HepG2 (cell line): ENCODE results near the gene RETREG2. TPM values are rescaled to one million over a fixed set of nuclear protein-coding genes. Genes with fewer than 3 reads are reported as not detected.
A peak's percentile ranks its signal among the peaks of the same experiment; 100 is the strongest.

ENCODE experiments used
- GTF2F1 ChIP-seq: fragments of 150-350 bp; IDR thresholded peaks from 2 replicates; pipeline ENCODE4 v1.6.1; 2014; ENCODE audit warnings: low read length
- KLF15 ChIP-seq: sonication (generic); formaldehyde crosslinking; IDR thresholded peaks from 2 replicates; pipeline ENCODE4 v1.8.1; 2023; ENCODE audit warnings: borderline replicate concordance, mild to moderate bottlenecking, inconsistent platforms, missing genetic modification reagents, mixed read lengths
- MEIS1 ChIP-seq: sonication (generic); formaldehyde crosslinking; IDR thresholded peaks from 2 replicates; pipeline ENCODE4 v1.9.0; 2021; ENCODE audit warnings: mild to moderate bottlenecking, missing genetic modification reagents, moderate library complexity, borderline replicate concordance
- RAD51 ChIP-seq: fragments of 450-650 bp; IDR thresholded peaks from 2 replicates; pipeline ENCODE4 v1.6.1; 2016; ENCODE audit warnings: borderline replicate concordance
- SIX1 ChIP-seq: sonication (generic); formaldehyde crosslinking; IDR thresholded peaks from 2 replicates; pipeline ENCODE4 v1.4.0; 2020; ENCODE audit warnings: missing genetic modification reagents, borderline replicate concordance
- SIX4 ChIP-seq: sonication (generic); formaldehyde crosslinking; IDR thresholded peaks from 2 replicates; pipeline ENCODE4 v1.4.0; 2020; ENCODE audit warnings: missing genetic modification reagents
- SP140L ChIP-seq: sonication (generic); formaldehyde crosslinking; IDR thresholded peaks from 2 replicates; pipeline ENCODE4 v1.4.0; 2020; ENCODE audit warnings: missing genetic modification reagents, borderline replicate concordance
- ZNF24 ChIP-seq: fragments of 450-650 bp; IDR thresholded peaks from 2 replicates; pipeline ENCODE4 v1.6.1; 2017; ENCODE audit warnings: antibody characterized with exemption, mild to moderate bottlenecking
- polyA plus RNA-seq, 8 experiments: library from polyadenylated mRNA; depleted of rRNA in 3 of 8; stranded (reverse) in 7 of 8; unstranded in 1 of 8; fragments of >200 nt; fragmentation: Illumina TruSeq in 4 of 8; extraction: Trizol in 4 of 8; gene quantifications; 2 replicates each; pipeline versions ENCODE4 v1.2.1 to v1.2.3, GENCODE V29; 2011 to 2016; ENCODE audit warnings: low read depth in 4 of 8, missing spikeins in 1 of 8, mixed read lengths in 1 of 8; ENCODE audit not compliant: insufficient read depth in 1 of 8
- total RNA-seq, 5 experiments: library from RNA; depleted of rRNA; stranded (reverse); fragments of >200 nt; fragmentation: Illumina TruSeq; extraction: Trizol; gene quantifications; 2 replicates each; pipeline ENCODE4 v1.2.3, GENCODE V29; 2016; ENCODE audit warnings: low read depth in 1 of 5
- TF ChIP-seq, protein P1 (sequence below): sonication (generic); formaldehyde crosslinking; IDR thresholded peaks from 2 replicates; pipeline ENCODE4 v1.8.1; 2022; ENCODE audit warnings: low read depth, mild to moderate bottlenecking, missing genetic modification reagents
- TF ChIP-seq, protein P2 (sequence below): sonication (generic); formaldehyde crosslinking; IDR thresholded peaks from 2 replicates; pipeline ENCODE4 v1.8.1; 2023; ENCODE audit warnings: mild to moderate bottlenecking, missing genetic modification reagents
- TF ChIP-seq, protein P3 (sequence below): sonication (generic); formaldehyde crosslinking; IDR thresholded peaks from 2 replicates; pipeline ENCODE4 v1.4.0; 2020; ENCODE audit warnings: missing genetic modification reagents
- TF ChIP-seq, protein P4 (sequence below): sonication (generic); formaldehyde crosslinking; IDR thresholded peaks from 2 replicates; pipeline ENCODE4 v1.5.1; 2020; ENCODE audit warnings: missing genetic modification reagents, mild to moderate bottlenecking, borderline replicate concordance
- TF ChIP-seq, protein P5 (sequence below): sonication (generic); formaldehyde crosslinking; IDR thresholded peaks from 2 replicates; pipeline ENCODE4 v1.8.0; 2022; ENCODE audit warnings: missing genetic modification reagents, low read depth, mild to moderate bottlenecking, borderline replicate concordance
- TF ChIP-seq, protein P6 (sequence below): IDR thresholded peaks from 2 replicates; pipeline ENCODE4 v1.6.1; 2016; ENCODE audit warnings: low read depth, borderline replicate concordance
- TF ChIP-seq, protein P7 (sequence below): sonication (generic); formaldehyde crosslinking; IDR thresholded peaks from 2 replicates; pipeline ENCODE4 v1.4.0; 2020; ENCODE audit warnings: missing genetic modification reagents

The RETREG2 gene
- total and polyA plus RNA-seq, 2 of the 13 experiments (the other 11 are each of a cell fraction or from before 2014, with no cell fraction given): 86.0 to 134 TPM

DNA sequence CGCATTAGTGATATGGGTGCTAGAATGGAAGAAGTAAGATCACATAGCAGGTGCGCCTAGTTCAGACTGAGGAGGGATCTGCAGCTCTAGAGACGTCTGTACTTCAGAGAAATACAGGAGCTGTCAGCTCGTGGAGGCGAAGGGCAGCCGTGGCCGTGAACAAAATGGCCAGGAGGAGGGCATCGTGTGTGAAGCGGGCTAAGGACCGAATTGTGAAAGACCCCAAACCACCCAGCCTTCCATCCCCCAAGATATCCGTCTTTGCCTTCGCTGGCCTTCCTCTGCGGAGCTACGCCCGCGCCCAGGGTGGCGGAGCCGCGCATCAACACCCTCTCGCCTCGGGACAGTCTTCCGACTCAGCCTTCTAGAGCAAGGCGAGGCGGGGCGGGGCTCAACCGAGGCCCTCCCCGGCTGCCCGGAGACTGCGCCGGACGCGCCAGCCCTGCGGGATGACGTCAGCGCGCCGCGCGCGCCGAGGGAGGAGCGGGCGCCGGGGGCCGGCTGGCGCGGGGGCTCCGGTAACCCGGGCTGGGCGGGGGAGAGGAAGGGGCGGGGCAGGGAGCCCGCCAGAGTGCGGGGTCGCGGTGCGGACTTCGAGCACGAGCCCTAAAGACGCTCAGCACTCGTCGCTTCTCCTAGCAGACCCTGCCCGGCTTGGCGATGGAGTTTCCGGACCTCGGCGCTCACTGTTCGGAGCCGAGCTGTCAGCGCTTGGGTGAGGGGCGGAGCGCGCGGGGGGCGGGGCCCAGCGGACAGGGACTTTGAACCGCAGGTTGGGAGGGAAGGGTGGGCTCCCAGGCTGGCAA, 28.5 kb downstream of the RETREG2 start, which contains the start of gene ZFAND2B (continued):
- TF ChIP-seq, protein P1, sequence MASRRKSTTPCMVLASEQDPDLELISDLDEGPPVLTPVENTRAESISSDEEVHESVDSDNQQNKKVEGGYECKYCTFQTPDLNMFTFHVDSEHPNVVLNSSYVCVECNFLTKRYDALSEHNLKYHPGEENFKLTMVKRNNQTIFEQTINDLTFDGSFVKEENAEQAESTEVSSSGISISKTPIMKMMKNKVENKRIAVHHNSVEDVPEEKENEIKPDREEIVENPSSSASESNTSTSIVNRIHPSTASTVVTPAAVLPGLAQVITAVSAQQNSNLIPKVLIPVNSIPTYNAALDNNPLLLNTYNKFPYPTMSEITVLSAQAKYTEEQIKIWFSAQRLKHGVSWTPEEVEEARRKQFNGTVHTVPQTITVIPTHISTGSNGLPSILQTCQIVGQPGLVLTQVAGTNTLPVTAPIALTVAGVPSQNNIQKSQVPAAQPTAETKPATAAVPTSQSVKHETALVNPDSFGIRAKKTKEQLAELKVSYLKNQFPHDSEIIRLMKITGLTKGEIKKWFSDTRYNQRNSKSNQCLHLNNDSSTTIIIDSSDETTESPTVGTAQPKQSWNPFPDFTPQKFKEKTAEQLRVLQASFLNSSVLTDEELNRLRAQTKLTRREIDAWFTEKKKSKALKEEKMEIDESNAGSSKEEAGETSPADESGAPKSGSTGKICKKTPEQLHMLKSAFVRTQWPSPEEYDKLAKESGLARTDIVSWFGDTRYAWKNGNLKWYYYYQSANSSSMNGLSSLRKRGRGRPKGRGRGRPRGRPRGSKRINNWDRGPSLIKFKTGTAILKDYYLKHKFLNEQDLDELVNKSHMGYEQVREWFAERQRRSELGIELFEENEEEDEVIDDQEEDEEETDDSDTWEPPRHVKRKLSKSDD: no peak; the same call in 1 of the 2 replicates
- TF ChIP-seq, protein P2, sequence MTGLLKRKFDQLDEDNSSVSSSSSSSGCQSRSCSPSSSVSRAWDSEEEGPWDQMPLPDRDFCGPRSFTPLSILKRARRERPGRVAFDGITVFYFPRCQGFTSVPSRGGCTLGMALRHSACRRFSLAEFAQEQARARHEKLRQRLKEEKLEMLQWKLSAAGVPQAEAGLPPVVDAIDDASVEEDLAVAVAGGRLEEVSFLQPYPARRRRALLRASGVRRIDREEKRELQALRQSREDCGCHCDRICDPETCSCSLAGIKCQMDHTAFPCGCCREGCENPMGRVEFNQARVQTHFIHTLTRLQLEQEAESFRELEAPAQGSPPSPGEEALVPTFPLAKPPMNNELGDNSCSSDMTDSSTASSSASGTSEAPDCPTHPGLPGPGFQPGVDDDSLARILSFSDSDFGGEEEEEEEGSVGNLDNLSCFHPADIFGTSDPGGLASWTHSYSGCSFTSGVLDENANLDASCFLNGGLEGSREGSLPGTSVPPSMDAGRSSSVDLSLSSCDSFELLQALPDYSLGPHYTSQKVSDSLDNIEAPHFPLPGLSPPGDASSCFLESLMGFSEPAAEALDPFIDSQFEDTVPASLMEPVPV (CRISPR knock-in tag): peak; percentile 89
- no peak for TF ChIP-seq KLF15
- TF ChIP-seq, protein P3, sequence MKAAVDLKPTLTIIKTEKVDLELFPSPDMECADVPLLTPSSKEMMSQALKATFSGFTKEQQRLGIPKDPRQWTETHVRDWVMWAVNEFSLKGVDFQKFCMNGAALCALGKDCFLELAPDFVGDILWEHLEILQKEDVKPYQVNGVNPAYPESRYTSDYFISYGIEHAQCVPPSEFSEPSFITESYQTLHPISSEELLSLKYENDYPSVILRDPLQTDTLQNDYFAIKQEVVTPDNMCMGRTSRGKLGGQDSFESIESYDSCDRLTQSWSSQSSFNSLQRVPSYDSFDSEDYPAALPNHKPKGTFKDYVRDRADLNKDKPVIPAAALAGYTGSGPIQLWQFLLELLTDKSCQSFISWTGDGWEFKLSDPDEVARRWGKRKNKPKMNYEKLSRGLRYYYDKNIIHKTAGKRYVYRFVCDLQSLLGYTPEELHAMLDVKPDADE (CRISPR knock-in tag): peak; percentile 72; the same call in 1 of the 2 replicates
- TF ChIP-seq, protein P4, sequence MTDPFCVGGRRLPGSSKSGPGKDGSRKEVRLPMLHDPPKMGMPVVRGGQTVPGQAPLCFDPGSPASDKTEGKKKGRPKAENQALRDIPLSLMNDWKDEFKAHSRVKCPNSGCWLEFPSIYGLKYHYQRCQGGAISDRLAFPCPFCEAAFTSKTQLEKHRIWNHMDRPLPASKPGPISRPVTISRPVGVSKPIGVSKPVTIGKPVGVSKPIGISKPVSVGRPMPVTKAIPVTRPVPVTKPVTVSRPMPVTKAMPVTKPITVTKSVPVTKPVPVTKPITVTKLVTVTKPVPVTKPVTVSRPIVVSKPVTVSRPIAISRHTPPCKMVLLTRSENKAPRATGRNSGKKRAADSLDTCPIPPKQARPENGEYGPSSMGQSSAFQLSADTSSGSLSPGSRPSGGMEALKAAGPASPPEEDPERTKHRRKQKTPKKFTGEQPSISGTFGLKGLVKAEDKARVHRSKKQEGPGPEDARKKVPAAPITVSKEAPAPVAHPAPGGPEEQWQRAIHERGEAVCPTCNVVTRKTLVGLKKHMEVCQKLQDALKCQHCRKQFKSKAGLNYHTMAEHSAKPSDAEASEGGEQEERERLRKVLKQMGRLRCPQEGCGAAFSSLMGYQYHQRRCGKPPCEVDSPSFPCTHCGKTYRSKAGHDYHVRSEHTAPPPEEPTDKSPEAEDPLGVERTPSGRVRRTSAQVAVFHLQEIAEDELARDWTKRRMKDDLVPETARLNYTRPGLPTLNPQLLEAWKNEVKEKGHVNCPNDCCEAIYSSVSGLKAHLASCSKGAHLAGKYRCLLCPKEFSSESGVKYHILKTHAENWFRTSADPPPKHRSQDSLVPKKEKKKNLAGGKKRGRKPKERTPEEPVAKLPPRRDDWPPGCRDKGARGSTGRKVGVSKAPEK (CRISPR knock-in tag): peak; percentile 34; the same call in 1 of the 2 replicates
- TF ChIP-seq SIX4: peak; percentile 4; the same call in 1 of the 2 replicates
- TF ChIP-seq ZNF24: no peak
- TF ChIP-seq, protein P5, sequence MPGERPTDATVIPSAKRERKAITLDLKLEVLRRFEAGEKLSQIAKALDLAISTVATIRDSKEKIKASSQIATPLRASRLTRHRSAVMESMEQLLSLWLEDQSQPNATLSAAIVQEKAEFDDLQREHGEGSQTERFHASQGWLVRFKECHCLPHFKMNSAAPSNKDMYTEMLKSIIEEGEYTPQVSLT: no peak; the same call in 1 of the 2 replicates
- TF ChIP-seq, protein P6, sequence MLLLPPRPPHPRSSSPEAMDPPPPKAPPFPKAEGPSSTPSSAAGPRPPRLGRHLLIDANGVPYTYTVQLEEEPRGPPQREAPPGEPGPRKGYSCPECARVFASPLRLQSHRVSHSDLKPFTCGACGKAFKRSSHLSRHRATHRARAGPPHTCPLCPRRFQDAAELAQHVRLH (CRISPR knock-in tag): peak; percentile 74; the same call in 1 of the 2 replicates
- TF ChIP-seq, protein P7, sequence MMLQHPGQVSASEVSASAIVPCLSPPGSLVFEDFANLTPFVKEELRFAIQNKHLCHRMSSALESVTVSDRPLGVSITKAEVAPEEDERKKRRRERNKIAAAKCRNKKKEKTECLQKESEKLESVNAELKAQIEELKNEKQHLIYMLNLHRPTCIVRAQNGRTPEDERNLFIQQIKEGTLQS: peak; percentile 62
- TF ChIP-seq RAD51: no peak
- TF ChIP-seq SIX1 (CRISPR knock-in tag): no peak
- TF ChIP-seq SP140L: peak; percentile 66; the same call in 1 of the 2 replicates
- no peak for TF ChIP-seq GTF2F1
- no peak for TF ChIP-seq MEIS1 (CRISPR knock-in tag)
